Activated naive CD4-positive, alpha-beta T cell treated with anti-CD3 and anti-CD28 coated beads, Interleukin-2, amount 50 U/mL, for 72 hours (primary cell): ENCODE measurements around the gene PIP5KL1. TPM values are rescaled to one million over a fixed set of nuclear protein-coding genes. Genes with fewer than 3 reads are reported as not detected.

Source experiments
- ATAC-seq, 2 donors: fragments of 150-1000 bp; cut with Tn5 transposase; 2 replicates each; pipeline ENCODE4 v1.10.0; 2021; ENCODE audit warnings: mild to moderate bottlenecking in 2 of 2, moderate library complexity in 2 of 2
- DNase-seq, 2 donors: peaks; one replicate each; pipeline ENCODE4 v3.0.0; 2021 to 2022; ENCODE audit warnings: low spot score in 2 of 2
- H3K27ac Mint-ChIP-seq, 2 donors: one replicate each; pipeline ENCODE4 v1.8.0; 2022; ENCODE audit warnings: mild to moderate bottlenecking in 2 of 2, mixed read lengths in 2 of 2
- H3K36me3 Mint-ChIP-seq, 2 donors: one replicate each; pipeline ENCODE4 v1.8.0; 2022; ENCODE audit warnings: mixed read lengths in 2 of 2
- H3K9me3 Mint-ChIP-seq, 2 donors: one replicate each; pipeline ENCODE4 v1.8.0; 2022; ENCODE audit warnings: mixed read lengths in 2 of 2
- total RNA-seq, 2 donors: library from RNA; stranded (reverse); gene quantifications; one replicate each; pipeline ENCODE4 v1.2.3, GENCODE V29; 2022

PIP5KL1 gene
- total RNA-seq, 2 donors from 2014 or later: 4.0 to 6.8 TPM

- DNase-seq (peak; percentile 39 to 71), ATAC-seq (peak in 1 of 2 donors; percentile 19)
- Mint-ChIP-seq H3K9me3 (no peaks in the 10 kb centered on the region), H3K36me3 (peaks cover 14 to 23% of the 10 kb centered on the region in 2 donors), H3K27ac (peak overlapping the region; percentile 94 to 98)
Measured at GRCh38 chr9:127971357-127972235, 41.0 kb upstream of the PIP5KL1 start.

DNA sequence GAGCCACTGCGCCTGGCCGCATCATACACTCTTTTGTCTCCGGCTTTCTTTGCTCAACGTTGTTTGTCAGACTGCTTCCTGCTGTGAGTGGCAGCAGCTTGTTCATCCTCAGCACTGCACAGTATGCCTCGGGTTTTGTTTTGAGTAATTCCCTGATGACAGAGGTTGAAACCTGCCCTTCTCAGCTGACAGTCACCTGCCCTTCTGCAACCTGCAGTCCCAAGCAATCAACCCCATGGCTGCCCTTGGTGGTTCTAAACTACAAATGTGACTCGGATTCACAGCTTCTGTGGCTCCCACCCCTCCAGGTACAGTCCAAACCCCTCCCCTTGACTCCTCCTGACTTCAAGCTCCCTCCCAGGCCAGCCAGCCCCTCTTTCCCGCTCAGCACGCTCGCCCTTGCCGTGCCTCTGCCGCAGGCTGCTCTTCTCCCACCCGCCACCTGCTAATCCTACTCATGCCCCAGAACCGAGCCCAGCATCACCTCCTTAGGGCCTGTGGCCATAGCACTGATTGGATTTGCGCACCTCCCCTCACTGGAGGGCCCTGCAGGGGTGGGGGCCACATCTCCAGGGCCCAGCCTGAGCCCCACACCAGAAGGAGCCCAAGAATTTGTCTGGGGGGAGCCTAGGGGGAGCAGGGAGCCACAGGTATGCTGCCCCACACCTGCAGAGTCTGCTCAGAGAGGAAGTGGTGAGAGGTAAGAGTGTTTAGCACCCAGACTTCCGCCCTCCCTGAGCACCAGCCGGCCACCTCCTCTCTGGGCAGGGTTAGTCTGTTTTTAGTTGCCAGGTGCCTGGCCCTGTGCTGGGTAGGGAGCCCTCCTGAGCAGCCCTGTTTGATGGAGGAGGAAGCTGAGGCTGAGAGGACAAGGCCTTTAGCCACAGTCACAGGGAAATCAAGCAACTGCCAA lies 40.1 kb upstream of the PIP5KL1 start:
- peak; percentile 75 to 87 for DNase-seq
- no peaks in the 10 kb centered on the region for H3K9me3 Mint-ChIP-seq

DNA sequence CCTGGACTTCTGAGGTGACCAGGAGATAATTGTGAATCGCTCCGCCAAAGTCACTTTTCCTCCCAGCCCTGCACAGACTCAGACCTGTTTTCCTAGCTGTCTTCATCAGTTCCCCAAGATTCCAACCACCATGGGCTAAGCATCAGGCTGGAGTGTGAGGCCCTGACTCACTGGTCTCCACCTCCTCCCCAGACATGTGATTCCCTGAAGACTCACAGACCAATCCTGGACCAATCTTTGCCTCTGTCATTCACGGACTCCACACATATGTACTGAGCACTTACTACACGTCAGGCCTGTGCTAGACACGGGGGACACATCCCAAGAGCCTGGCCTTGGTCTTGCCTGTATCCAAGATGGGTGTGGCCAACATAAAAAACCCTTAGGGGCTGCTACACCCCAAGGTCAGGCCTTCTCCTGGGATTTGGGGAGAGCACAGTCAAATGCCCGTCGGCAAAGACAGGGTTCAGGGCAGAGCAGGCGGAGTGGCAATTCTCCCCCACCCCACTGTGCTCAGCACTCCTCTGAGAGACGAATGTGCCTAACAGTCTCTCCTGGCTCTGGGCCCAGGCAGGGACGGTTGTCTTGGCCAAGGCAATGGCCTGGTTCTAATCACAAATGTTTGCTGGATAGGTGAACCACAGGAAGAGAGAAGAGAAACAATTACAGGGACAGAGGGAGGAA lies 38.3 kb upstream of the PIP5KL1 start:
- no peak for DNase-seq
- peak overlapping the region; percentile 94 to 98 for H3K27ac Mint-ChIP-seq
- H3K9me3 Mint-ChIP-seq: no peaks in the 10 kb centered on the region
- peak; percentile 8 to 20 for ATAC-seq
- no peaks in the 10 kb centered on the region for H3K36me3 Mint-ChIP-seq

More for the DNA sequence above, 40.1 kb upstream of the PIP5KL1 start:
- peak; percentile 80 to 87 for ATAC-seq
- Mint-ChIP-seq H3K27ac (peak overlapping the region; percentile 94 to 98), H3K36me3 (peaks cover 4 to 13% of the 10 kb centered on the region in 2 donors)

- Mint-ChIP-seq H3K9me3 (no peaks in the 10 kb centered on the region), H3K27ac (peak overlapping the region; percentile 94 to 98), H3K36me3 (no peaks in the 10 kb centered on the region)
- ATAC-seq (peak in 1 of 2 donors; percentile 25), DNase-seq (peak in 1 of 2 donors; percentile 69)
Measured at GRCh38 chr9:127968042-127968441, 37.5 kb upstream of the PIP5KL1 start.

- peaks cover 0 to 4% of the 10 kb centered on the region in 2 donors for H3K36me3 Mint-ChIP-seq
- DNase-seq: peak in 1 of 2 donors; percentile 57
- H3K27ac Mint-ChIP-seq: peak overlapping the region; percentile 94 to 98
- ATAC-seq: no peak
- no peaks in the 10 kb centered on the region for H3K9me3 Mint-ChIP-seq
Measured at GRCh38 chr9:127967151-127967809, 36.7 kb upstream of the PIP5KL1 start.

GRCh38 chr9:127966416-127967150 lies 36.0 kb upstream of the PIP5KL1 start:
- peaks cover 0 to 11% of the 10 kb centered on the region in 2 donors for H3K36me3 Mint-ChIP-seq
- ATAC-seq (no peak), DNase-seq (no peak)
- H3K9me3 Mint-ChIP-seq: no peaks in the 10 kb centered on the region
- H3K27ac Mint-ChIP-seq: peak overlapping the region; percentile 94 to 98

GRCh38 chr9:127965953-127966352 lies 35.4 kb upstream of the PIP5KL1 start:
- H3K36me3 Mint-ChIP-seq: peaks cover 0 to 17% of the 10 kb centered on the region in 2 donors
- DNase-seq (no peak), ATAC-seq (no peak)
- H3K9me3 Mint-ChIP-seq: no peaks in the 10 kb centered on the region
- H3K27ac Mint-ChIP-seq: peak overlapping the region; percentile 94 to 98

DNA sequence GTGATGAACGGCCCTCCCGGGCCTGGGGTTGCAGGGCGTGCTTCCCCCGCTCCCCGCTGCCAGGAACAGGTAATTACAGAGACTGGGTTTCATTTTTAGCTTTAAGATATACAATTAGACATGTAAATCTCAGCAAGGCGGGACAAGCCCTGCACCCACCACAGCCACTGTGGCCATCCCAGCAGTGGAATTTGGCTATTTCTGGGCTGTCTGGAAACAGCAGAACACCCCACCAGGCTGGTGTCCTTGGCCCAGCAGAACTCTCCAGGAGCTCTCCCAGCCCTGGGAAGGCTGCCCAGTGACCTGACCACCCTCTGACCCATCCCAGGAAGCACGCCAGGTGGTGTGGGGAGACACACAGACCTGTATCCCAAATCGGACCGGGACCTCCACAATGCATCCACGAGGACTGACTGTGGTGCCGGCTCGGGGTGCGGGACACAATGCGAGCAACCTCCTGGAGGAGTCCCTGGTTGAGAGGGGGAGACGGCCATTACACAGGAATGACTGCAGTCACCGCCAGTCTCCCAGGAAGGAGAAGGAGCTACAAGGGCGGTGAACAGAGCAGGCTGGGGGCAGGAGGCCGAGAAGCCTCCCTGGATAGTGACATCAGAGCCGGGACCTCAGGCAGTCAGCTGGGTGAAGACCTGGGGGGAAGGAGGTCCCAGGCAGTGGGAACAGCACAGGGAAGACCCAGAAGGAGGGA lies 32.9 kb upstream of the PIP5KL1 start:
- Mint-ChIP-seq H3K9me3 (no peaks in the 10 kb centered on the region), H3K36me3 (peaks cover 0 to 30% of the 10 kb centered on the region in 2 donors), H3K27ac (peak overlapping the region; percentile 94 to 98)
- peak; percentile 21 to 35 for ATAC-seq
- DNase-seq: no peak

DNA sequence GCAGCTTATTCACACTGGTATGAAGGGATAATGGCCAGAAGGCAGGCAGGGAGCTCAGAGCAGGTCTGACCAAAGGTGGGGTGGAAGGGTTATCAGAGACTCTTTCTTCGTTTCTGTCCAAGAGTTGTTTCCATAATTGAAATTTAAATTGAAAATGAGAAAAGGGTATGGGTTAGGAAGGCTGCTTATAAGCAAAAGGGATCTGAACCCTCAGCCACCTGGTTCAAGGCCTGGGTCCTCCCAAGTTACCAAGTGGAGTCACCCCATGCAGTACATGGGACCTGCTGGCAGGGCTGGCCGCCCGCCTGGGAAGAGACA lies 32.4 kb upstream of the PIP5KL1 start:
- H3K27ac Mint-ChIP-seq: peak overlapping the region; percentile 94 to 98
- DNase-seq (no peak), ATAC-seq (no peak)
- no peaks in the 10 kb centered on the region for H3K9me3 Mint-ChIP-seq
- peaks cover 0 to 32% of the 10 kb centered on the region in 2 donors for H3K36me3 Mint-ChIP-seq

DNA sequence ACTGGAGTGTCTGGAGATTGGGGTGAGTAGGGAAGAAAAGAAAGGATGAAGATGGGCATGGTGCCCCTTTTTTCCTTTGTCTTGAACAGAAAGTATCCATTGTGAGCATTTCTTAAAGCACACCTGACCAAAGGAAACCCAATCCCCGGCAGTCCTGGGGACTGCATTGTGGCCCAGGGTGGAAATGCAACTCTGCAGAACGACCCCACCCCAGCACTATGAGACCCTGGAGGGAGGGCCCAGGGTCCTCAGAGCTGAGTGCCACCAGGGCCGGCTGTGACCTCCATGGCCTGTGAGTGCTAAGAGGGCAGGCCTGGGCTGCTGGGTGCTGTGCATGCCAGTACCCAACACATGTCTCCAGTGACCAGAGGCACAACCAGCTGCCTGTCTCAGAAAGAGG lies 31.7 kb upstream of the PIP5KL1 start:
- H3K9me3 Mint-ChIP-seq: no peaks in the 10 kb centered on the region
- H3K27ac Mint-ChIP-seq: peak overlapping the region; percentile 75 to 98
- ATAC-seq (no peak), DNase-seq (no peak)
- peaks cover 0 to 32% of the 10 kb centered on the region in 2 donors for H3K36me3 Mint-ChIP-seq

GRCh38 chr9:127961613-127962155 lies 31.1 kb upstream of the PIP5KL1 start:
- no peak for ATAC-seq
- H3K9me3 Mint-ChIP-seq: no peaks in the 10 kb centered on the region
- no peak for DNase-seq
- peak overlapping the region; percentile 75 to 96 for H3K27ac Mint-ChIP-seq
- peaks cover 0 to 32% of the 10 kb centered on the region in 2 donors for H3K36me3 Mint-ChIP-seq

GRCh38 chr9:127961155-127961490 lies 30.5 kb upstream of the PIP5KL1 start:
- H3K9me3 Mint-ChIP-seq: no peaks in the 10 kb centered on the region
- no peak for ATAC-seq

DNA sequence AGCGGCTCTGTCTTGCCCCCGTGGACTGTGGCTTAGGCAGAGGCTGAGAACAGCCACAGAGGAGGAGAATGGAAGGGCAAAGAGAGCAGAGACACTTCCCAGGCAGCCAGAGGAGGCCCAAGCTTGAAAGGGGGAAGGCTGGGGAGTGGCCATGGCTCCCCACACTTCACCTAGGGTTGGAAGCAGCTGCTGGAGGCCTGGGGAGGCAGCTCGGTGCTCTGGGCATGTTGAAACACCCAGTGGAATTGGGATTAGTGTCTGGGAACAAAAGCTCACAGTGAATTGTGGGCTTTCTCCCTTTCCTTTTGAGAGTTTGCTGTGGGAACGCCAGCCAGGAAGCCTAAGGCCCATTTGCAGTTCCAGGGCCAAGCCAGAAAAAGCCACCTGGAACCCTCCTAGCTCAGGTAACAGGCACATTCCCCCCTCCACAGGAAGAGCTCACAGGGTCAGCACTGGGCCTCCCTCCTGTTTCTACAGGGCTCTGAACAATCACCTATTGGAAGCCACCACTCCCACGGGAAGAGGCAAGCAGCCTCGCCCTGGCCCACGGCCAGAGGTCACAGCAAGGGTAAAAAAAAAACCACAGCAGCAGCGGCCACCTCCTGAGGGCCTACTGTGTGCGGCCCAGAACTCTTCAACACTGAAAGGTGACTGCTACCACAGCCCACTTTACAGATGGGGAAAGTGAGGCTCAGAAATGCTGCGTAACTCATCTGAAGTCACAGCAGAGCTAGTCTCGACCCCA lies 30.0 kb upstream of the PIP5KL1 start:
- peak overlapping the region; percentile 75 to 96 for H3K27ac Mint-ChIP-seq
- ATAC-seq: no peak

More at GRCh38 chr9:127961155-127961490, 30.5 kb upstream of the PIP5KL1 start:
- H3K27ac Mint-ChIP-seq: peak overlapping the region; percentile 75 to 96
- no peak for DNase-seq
- H3K36me3 Mint-ChIP-seq: peaks cover 0 to 32% of the 10 kb centered on the region in 2 donors

DNA sequence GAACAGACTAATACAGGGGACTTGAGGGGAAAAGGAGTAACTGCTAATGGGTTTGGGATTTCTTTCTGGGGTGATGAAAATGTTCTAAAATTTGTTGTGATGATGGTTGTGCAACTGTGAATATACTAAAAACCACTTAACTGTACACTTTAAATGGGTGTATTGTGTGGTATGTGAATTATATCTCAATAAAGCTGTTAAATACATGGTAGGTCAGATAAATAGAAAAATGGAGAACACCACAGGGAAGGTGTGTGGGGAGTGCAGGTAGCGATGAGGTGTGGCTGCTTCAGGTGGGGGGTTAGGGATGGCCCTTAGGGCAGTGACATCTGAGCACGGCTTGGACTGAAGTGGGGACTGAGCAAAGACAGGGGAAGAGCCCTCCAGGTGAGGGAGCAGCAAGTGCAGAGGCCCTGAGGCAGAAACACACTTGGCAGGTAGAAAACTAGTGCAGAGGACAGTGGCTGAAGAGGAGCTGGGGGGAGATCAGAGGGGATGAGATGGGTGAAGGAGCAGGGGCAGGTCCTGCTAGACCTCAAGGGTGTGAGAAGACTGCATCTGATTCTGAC lies 29.3 kb upstream of the PIP5KL1 start:
- no peak for DNase-seq
- Mint-ChIP-seq H3K9me3 (no peaks in the 10 kb centered on the region), H3K27ac (peak overlapping the region; percentile 75 to 96), H3K36me3 (peaks cover 0 to 32% of the 10 kb centered on the region in 2 donors)
- no peak for ATAC-seq

More for the DNA sequence above, 30.0 kb upstream of the PIP5KL1 start:
- no peaks in the 10 kb centered on the region for H3K9me3 Mint-ChIP-seq
- H3K36me3 Mint-ChIP-seq: peaks cover 0 to 32% of the 10 kb centered on the region in 2 donors
- DNase-seq: no peak
